Transverse colon (tissue), 4 donors: Measurements from ENCODE around the gene ENPP7. TPM values are rescaled to one million over a fixed set of nuclear protein-coding genes. Genes with fewer than 3 reads are reported as not detected.

Source experiments
- DNase-seq: peaks from one replicate; pipeline ENCODE4 v3.0.0-alpha.2; 2019
- H3K27ac ChIP-seq, 4 donors: fragments of 200-600 bp; sonication (generic); 2 replicates each; pipeline ENCODE4 v1.5.1; 2016 to 2018; ENCODE audit warnings: inconsistent platforms in 4 of 4
- H3K27me3 ChIP-seq: fragments of 200-600 bp; sonication (generic); 2 replicates; pipeline ENCODE4 v1.5.1; 2017; ENCODE audit warnings: inconsistent platforms
- H3K36me3 ChIP-seq, 4 donors: fragments of 200-600 bp; sonication (generic); 2 replicates each; pipeline ENCODE4 v1.5.1; 2017 to 2019; ENCODE audit warnings: inconsistent platforms in 4 of 4
- H3K4me1 ChIP-seq, 4 donors: fragments of 200-600 bp; sonication (generic); 2 replicates each; pipeline ENCODE4 v1.5.1; 2017 to 2020; ENCODE audit warnings: inconsistent platforms in 4 of 4
- H3K4me3 ChIP-seq, 4 donors: fragments of 200-600 bp; sonication (generic); 1 replicate in 1 of 4; 2 replicates in 3 of 4; pipeline versions ENCODE4 v1.5.1 to v1.6.1; 2017 to 2019; ENCODE audit warnings: inconsistent platforms in 4 of 4
- H3K9me3 ChIP-seq, 2 donors: fragments of 200-600 bp; sonication (generic); 2 replicates each; pipeline ENCODE4 v1.5.1; 2017 to 2019; ENCODE audit warnings: inconsistent platforms in 2 of 2
- CTCF ChIP-seq, 5 experiments: fragments of 200-600 bp in 3 of 5; fragments of 450-650 bp in 2 of 5; sonication (generic) in 3 of 5; IDR thresholded peaks; 1 replicate in 2 of 5; 2 replicates in 3 of 5; pipeline ENCODE4 v1.5.1; 2016 to 2017; ENCODE audit warnings: antibody characterized with exemption in 5 of 5, inconsistent platforms in 3 of 5, mild to moderate bottlenecking in 2 of 5, moderate library complexity in 1 of 5
- EP300 ChIP-seq: sonication (generic); formaldehyde crosslinking; IDR thresholded peaks from one replicate; pipeline ENCODE4 v1.6.1; 2017; ENCODE audit warnings: antibody characterized with exemption, low read depth
- POLR2A ChIP-seq: fragments of 450-650 bp; IDR thresholded peaks from one replicate; pipeline ENCODE4 v1.6.1; 2016; ENCODE audit warnings: antibody characterized with exemption, mild to moderate bottlenecking, moderate library complexity
- POLR2AphosphoS5 ChIP-seq, 3 donors: sonication (generic); formaldehyde crosslinking; IDR thresholded peaks; one replicate each; pipeline ENCODE4 v1.6.1; 2016; ENCODE audit warnings: antibody characterized with exemption in 3 of 3
- WGBS, 2 donors: methylation state at CpG; one replicate each; pipeline ENCODE4 v1.1.5; 2018; ENCODE audit warnings: low coverage in 1 of 2; 5-methylcytosine and 5-hydroxymethylcytosine counted together
- in situ Hi-C, 4 donors: fragments of 200-750 bp; cut with MboI; loops; one replicate each; pipeline versions ENCODE4 v1.15.0 to v1.15.1; 2017; ENCODE audit warnings: low sequenced_read_pairs in 3 of 4, low pct_ligation_motif_present in 1 of 4, low pct_unique_long_range_greater_than_20kb in 1 of 4
- intact Hi-C: fragments of 100-400 bp; cut with DNase I; formaldehyde crosslinking; loops from one replicate; pipeline ENCODE4 v1.15.1; 2023; ENCODE audit warnings: low total_unique reads
- total RNA-seq, 4 donors: library from RNA; depleted of rRNA; stranded (reverse); fragments of >200 nt; gene quantifications; one replicate each; pipeline ENCODE4 v1.1.0, GENCODE V29; 2016

ENPP7 gene
- total RNA-seq, 4 donors from 2014 or later: 0.16 TPM; not detected in 3

GRCh38 chr17:79781012-79781650, 50.4 kb downstream of the ENPP7 start:
- in situ Hi-C loops: no loop called here
- DNase-seq: no peak
- intact Hi-C loops: no loop called here
- 66 to 74% methylated on average over 2 to 12 of the region's 12 CpGs for WGBS, 2 donors
- TF ChIP-seq EP300 (no peak), CTCF (IDR thresholded peaks at IDR 0.05) (no peak), POLR2AphosphoS5 (IDR thresholded peaks at IDR 0.05) (no peak), POLR2A (no peak)
- Histone ChIP-seq H3K4me3 (no peak overlapping the region), H3K9me3 (no peaks in the 10 kb centered on the region), H3K27ac (no peak overlapping the region), H3K36me3 (no peaks in the 10 kb centered on the region), H3K4me1 (peaks cover 4 to 25% (median 21%) of the 10 kb centered on the region in 4 donors), H3K27me3 (peaks cover 92% of the 10 kb centered on the region)

GRCh38 chr17:79781736-79782575, 51.2 kb downstream of the ENPP7 start:
- in situ Hi-C loops (no loop called here), intact Hi-C loops (no loop called here)

DNA sequence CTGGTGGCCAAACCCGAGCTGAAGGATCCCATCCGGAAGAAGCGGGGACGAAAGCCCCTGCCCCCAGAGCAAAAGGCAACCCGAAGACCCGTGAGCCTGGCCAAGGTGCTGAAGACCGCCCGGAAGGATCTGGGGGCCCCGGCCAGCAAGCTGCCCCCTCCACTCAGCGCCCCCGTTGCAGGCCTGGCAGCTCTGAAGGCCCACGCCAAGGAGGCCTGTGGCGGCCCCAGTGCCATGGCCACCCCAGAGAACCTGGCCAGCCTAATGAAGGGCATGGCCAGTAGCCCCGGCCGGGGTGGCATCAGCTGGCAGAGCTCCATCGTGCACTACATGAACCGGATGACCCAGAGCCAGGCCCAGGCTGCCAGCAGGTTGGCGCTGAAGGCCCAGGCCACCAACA, 53.1 kb downstream of the ENPP7 start:
- 88% methylated on average over 13 of the region's 18 CpGs; no CpG with 5 or more reads in 1 of the 2 donors for WGBS, 2 donors
- peaks cover 94% of the 10 kb centered on the region for H3K27me3 ChIP-seq
- H3K36me3 ChIP-seq: no peaks in the 10 kb centered on the region
- no peak for DNase-seq
- in situ Hi-C loops (no loop called here), intact Hi-C loops (no loop called here)
- H3K4me3 ChIP-seq: no peak overlapping the region
- no peak overlapping the region for H3K27ac ChIP-seq
- H3K4me1 ChIP-seq: peaks cover 0 to 5% (median 3%) of the 10 kb centered on the region in 4 donors
- TF ChIP-seq CTCF (IDR thresholded peaks at IDR 0.05) (no peak), EP300 (no peak), POLR2AphosphoS5 (IDR thresholded peaks at IDR 0.05) (no peak), POLR2A (no peak)
- no peaks in the 10 kb centered on the region for H3K9me3 ChIP-seq

More at GRCh38 chr17:79781736-79782575, 51.2 kb downstream of the ENPP7 start:
- no peak for TF ChIP-seq POLR2AphosphoS5 (IDR thresholded peaks at IDR 0.05)
- TF ChIP-seq EP300: no peak
- TF ChIP-seq CTCF (IDR thresholded peaks at IDR 0.05): no peak
- no peak for TF ChIP-seq POLR2A
- DNase-seq: no peak
- no peak overlapping the region for H3K27ac ChIP-seq
- peaks cover 92% of the 10 kb centered on the region for H3K27me3 ChIP-seq
- no peaks in the 10 kb centered on the region for H3K9me3 ChIP-seq
- no peaks in the 10 kb centered on the region for H3K36me3 ChIP-seq
- no peak overlapping the region for H3K4me3 ChIP-seq
- WGBS, 2 donors: 75 to 76% methylated on average over 4 to 26 of the region's 27 CpGs
- H3K4me1 ChIP-seq: peaks cover 4 to 20% (median 18%) of the 10 kb centered on the region in 4 donors

GRCh38 chr17:79784353-79785016, 53.7 kb downstream of the ENPP7 start:
- H3K27ac ChIP-seq: no peak overlapping the region
- intact Hi-C loops (loop anchor here (5.0 kb wide), 1 partner anchor 203 kb away; no protein-coding TSS in a partner anchor), in situ Hi-C loops (no loop called here)
- peaks cover 94% of the 10 kb centered on the region for H3K27me3 ChIP-seq
- H3K36me3 ChIP-seq: no peaks in the 10 kb centered on the region
- no peak overlapping the region for H3K4me3 ChIP-seq
- H3K4me1 ChIP-seq: peaks cover 0 to 2% (median under 1%) of the 10 kb centered on the region in 4 donors
- H3K9me3 ChIP-seq: no peaks in the 10 kb centered on the region
- 91 to 93% methylated on average over 3 to 31 of the region's 31 CpGs for WGBS, 2 donors
- DNase-seq: no peak
- no peak for TF ChIP-seq CTCF (IDR thresholded peaks at IDR 0.05)
- no peak for TF ChIP-seq POLR2A
- TF ChIP-seq POLR2AphosphoS5 (IDR thresholded peaks at IDR 0.05): no peak
- TF ChIP-seq EP300: no peak
